ENCODE results near the gene VAX1.

The VAX1 gene

DNA sequence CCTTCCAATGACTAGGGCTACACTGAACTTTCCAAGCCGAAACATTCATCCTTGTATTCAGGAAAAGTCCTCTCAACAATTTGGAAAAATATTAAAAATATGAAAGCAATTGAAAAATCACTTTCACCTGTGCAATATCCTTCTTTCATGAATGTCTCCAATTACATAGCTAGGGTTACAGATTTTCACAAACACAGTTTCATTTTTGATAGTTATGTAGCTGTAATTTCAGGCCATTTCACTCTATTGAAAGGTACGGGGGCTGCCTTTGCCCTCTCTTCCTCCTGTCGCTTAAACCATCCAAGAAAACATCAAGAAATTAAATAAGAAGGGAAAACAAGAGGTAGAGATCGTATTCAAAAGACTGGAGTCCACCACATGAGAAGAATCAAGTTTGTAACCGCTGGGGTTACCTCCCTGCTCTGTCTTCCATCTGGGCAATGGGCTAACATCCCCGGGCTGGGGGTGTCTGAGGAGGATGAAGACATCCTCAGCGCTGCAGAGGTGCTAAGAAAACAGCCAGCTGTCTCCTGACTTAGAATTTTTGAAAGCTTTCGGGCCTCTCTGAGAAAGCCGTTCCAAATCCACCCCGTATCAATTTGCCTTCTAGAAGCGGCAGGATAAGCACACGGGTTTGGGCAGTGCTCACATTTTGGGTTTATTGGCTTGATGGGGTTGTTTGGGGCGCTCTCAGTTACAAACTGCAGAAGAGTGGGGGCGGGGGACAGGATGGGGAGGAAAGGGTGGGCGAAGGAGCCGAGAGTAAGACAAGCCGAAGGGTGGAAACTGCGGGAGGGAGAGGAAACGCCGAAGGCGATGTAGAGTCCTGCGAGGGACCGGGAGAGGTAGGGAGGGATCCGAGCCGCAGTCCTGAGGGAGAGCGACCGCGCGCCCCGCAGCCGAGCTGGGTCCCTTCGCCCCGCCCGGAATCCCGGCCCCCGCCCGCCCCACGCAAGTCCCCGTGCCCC lies 24.3 kb upstream of the VAX1 start:
- Histone ChIP-seq H4K20me1 (ENCODE audit: insufficient read depth, low read length) (no peaks in the 10 kb centered on the region), H3F3A (ENCODE audit: insufficient read depth, low read length) (no peaks in the 10 kb centered on the region), H3K27me3 (ENCODE audit: insufficient read depth, low read length) (peaks cover 7% of the 10 kb centered on the region; the same call in 1 of the 2 replicates), H3K9me2 (ENCODE audit: low read depth, low read length) (no peaks in the 10 kb centered on the region), H3K27ac (ENCODE audit: low read depth, low read length, poor library complexity, severe bottlenecking) (no peak overlapping the region), H3K4me2 (ENCODE audit: low read length) (no peak overlapping the region), H3K9me3 (ENCODE audit: low read length) (no peaks in the 10 kb centered on the region), H3K36me3 (ENCODE audit: insufficient read depth, low read length) (no peaks in the 10 kb centered on the region), H3K4me1 (ENCODE audit: insufficient read depth, low read length, severe bottlenecking) (no peaks in the 10 kb centered on the region), H3K9ac (ENCODE audit: low read length) (no peak overlapping the region), H2AFZ (ENCODE audit: low read length) (no peak overlapping the region), H3K79me2 (ENCODE audit: insufficient read depth, low read length) (no peaks in the 10 kb centered on the region), H3K4me3 (ENCODE audit: low read depth, low read length, poor library complexity, severe bottlenecking) (no peak overlapping the region)
- no peak for TF ChIP-seq EZH2 (IDR thresholded peaks at IDR 0.05; ENCODE audit: borderline replicate concordance, low read length)
- TF ChIP-seq, protein P1, sequence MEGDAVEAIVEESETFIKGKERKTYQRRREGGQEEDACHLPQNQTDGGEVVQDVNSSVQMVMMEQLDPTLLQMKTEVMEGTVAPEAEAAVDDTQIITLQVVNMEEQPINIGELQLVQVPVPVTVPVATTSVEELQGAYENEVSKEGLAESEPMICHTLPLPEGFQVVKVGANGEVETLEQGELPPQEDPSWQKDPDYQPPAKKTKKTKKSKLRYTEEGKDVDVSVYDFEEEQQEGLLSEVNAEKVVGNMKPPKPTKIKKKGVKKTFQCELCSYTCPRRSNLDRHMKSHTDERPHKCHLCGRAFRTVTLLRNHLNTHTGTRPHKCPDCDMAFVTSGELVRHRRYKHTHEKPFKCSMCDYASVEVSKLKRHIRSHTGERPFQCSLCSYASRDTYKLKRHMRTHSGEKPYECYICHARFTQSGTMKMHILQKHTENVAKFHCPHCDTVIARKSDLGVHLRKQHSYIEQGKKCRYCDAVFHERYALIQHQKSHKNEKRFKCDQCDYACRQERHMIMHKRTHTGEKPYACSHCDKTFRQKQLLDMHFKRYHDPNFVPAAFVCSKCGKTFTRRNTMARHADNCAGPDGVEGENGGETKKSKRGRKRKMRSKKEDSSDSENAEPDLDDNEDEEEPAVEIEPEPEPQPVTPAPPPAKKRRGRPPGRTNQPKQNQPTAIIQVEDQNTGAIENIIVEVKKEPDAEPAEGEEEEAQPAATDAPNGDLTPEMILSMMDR (IDR thresholded peaks at IDR 0.05; ENCODE audit: low read length): no peak

DNA sequence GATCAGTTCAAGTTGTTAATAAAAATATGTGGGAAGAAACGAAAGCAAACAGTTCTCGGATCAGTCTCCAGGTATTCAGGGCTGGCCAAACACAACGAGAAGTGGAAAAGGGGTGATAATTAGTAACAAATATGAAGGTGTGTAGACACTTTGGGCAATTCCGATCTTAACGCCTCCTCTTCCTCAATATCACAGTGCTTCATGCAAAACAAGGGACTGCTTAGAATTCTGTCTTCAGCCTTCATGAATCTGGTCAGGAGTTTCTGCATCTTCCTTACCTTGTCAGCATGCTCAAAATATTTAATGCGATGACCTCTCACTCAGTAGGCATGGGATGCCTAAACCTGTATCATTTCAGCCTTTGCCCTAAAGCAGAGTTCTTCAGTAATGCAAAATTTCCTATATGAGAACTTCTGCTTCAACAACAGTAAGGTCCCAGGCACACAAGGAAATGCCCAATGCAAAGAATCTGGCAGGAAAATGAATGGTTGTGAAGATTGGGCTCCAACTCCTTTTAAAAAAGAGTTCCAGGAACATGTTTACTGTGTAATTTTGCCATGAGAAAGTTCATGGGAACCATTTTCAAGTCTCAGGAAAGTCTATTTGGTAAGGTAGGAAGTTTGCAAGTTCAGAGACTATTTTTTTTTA lies 23.4 kb upstream of the VAX1 start:
- no peak overlapping the region for H3K4me3 ChIP-seq (ENCODE audit: low read depth, low read length, poor library complexity, severe bottlenecking)
- H2AFZ ChIP-seq (ENCODE audit: low read length): no peak overlapping the region
- peaks cover 7% of the 10 kb centered on the region; the same call in 1 of the 2 replicates for H3K27me3 ChIP-seq (ENCODE audit: insufficient read depth, low read length)
- H3K9me3 ChIP-seq (ENCODE audit: low read length): no peaks in the 10 kb centered on the region
- no peaks in the 10 kb centered on the region for H3K79me2 ChIP-seq (ENCODE audit: insufficient read depth, low read length)
- H3F3A ChIP-seq (ENCODE audit: insufficient read depth, low read length): no peaks in the 10 kb centered on the region
- no peaks in the 10 kb centered on the region for H3K9me2 ChIP-seq (ENCODE audit: low read depth, low read length)
- no peak overlapping the region for H3K9ac ChIP-seq (ENCODE audit: low read length)
- H3K27ac ChIP-seq (ENCODE audit: low read depth, low read length, poor library complexity, severe bottlenecking): no peak overlapping the region
- no peaks in the 10 kb centered on the region for H4K20me1 ChIP-seq (ENCODE audit: insufficient read depth, low read length)
- H3K4me2 ChIP-seq (ENCODE audit: low read length): no peak overlapping the region
- no peak for TF ChIP-seq EZH2 (IDR thresholded peaks at IDR 0.05; ENCODE audit: borderline replicate concordance, low read length)
- TF ChIP-seq, protein P1 (IDR thresholded peaks at IDR 0.05; ENCODE audit: low read length): no peak
- H3K36me3 ChIP-seq (ENCODE audit: insufficient read depth, low read length): no peaks in the 10 kb centered on the region
- H3K4me1 ChIP-seq (ENCODE audit: insufficient read depth, low read length, severe bottlenecking): no peaks in the 10 kb centered on the region

DNA sequence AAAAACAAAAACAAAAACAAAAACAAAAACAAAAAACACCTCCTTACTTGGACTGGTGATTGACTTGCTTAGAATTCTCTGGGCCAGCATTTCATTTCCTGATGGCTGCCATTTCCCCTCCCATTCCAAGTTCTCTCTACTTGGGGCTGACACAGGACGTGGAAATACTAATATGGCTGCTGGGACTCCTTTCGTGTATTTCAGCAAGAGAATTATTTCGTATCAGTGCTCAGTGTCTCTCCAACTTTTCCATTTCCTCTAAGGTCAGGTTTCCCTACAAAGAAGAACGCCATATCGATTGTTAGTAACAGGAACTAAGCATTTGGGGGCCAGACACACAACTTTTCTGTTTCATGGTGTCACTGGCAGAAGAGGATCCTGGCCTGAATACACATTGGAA lies 22.5 kb upstream of the VAX1 start:
- peaks cover 7% of the 10 kb centered on the region; the same call in 1 of the 2 replicates for H3K27me3 ChIP-seq (ENCODE audit: insufficient read depth, low read length)

More for the DNA sequence above, 22.5 kb upstream of the VAX1 start:
- Histone ChIP-seq H3K4me2 (ENCODE audit: low read length) (no peak overlapping the region), H3K27ac (ENCODE audit: low read depth, low read length, poor library complexity, severe bottlenecking) (no peak overlapping the region), H3K9me3 (ENCODE audit: low read length) (no peaks in the 10 kb centered on the region), H3K79me2 (ENCODE audit: insufficient read depth, low read length) (no peaks in the 10 kb centered on the region), H4K20me1 (ENCODE audit: insufficient read depth, low read length) (no peaks in the 10 kb centered on the region), H3K4me1 (ENCODE audit: insufficient read depth, low read length, severe bottlenecking) (no peaks in the 10 kb centered on the region), H2AFZ (ENCODE audit: low read length) (no peak overlapping the region), H3F3A (ENCODE audit: insufficient read depth, low read length) (no peaks in the 10 kb centered on the region), H3K4me3 (ENCODE audit: low read depth, low read length, poor library complexity, severe bottlenecking) (no peak overlapping the region), H3K9ac (ENCODE audit: low read length) (no peak overlapping the region), H3K36me3 (ENCODE audit: insufficient read depth, low read length) (no peaks in the 10 kb centered on the region), H3K9me2 (ENCODE audit: low read depth, low read length) (no peaks in the 10 kb centered on the region)
- TF ChIP-seq, protein P1 (IDR thresholded peaks at IDR 0.05; ENCODE audit: low read length): no peak
- TF ChIP-seq EZH2 (IDR thresholded peaks at IDR 0.05; ENCODE audit: borderline replicate concordance, low read length): no peak
